Fibroblast of skin of left biceps (primary cell): Measurements from ENCODE around the gene SLC22A15.
"Not testable (repeated sequence)": the region's sequence is repeated elsewhere in the genome, so short reads cannot be mapped to it uniquely, and the experiment has no call there.

Experiments
- DNase-seq, 2 experiments: peaks; one replicate each; pipeline ENCODE4 v3.0.0-alpha.2; 2013; ENCODE audit warnings: low read depth in 2 of 2

The SLC22A15 gene

GRCh38 chr1:115976062-115976920, at the start of gene SLC22A15:
Gene SLC22A15 (plus strand): TSS chr1:115976513. CDS start chr1:115976628, 115 bp downstream.
- DNase-seq = no peak

DNA sequence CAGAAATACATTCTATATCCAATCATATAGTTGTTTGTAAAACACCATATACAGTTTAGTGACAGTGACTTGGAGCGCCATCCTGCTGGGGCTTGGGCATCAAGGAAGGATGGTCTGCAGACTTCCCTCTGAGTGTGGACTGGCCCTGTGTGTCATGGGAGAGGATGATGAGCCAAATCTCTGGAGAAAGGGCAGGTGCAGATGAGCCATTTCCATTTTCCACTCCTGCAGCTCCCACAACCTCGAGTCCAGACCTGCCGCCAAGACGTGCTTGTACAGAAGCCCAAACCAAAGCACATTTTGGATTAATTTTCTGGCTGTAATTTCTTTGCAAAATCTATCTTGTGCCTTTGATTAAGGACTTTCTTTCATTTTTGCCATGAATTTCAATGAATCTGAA, 48.3 kb upstream of the SLC22A15 start:
- DNase-seq = no peak

DNA sequence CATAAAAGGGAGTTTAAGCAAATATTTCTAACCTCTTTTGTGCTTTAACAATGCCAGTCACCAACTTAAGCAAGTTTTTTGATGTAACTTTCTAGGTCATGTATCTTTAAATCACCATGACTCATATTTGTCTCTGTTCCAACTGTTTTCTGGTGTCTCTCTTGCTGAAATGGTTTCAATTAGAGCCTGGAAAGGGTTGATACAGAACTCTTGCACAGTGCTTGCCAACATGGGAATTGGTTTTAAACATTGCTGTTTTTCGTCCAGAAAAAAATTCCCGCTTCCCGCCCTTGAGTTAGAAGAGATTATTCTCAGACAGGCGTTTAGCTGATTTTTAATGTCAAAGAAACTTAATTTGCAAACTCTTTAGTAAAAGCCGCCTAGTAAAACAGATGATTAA, 46.4 kb upstream of the SLC22A15 start:
- DNase-seq = peak; percentile 84 to 88

- DNase-seq = no peak
These were observed 42.7 kb upstream of the SLC22A15 start for GRCh38 chr1:115933625-115934024.

- DNase-seq = no peak
These were observed 36.9 kb upstream of the SLC22A15 start for GRCh38 chr1:115939455-115939854.

- no peak for DNase-seq
These were observed 30.2 kb upstream of the SLC22A15 start for GRCh38 chr1:115946116-115946515.

GRCh38 chr1:115949156-115949555, 27.2 kb upstream of the SLC22A15 start:
- no peak for DNase-seq

DNA sequence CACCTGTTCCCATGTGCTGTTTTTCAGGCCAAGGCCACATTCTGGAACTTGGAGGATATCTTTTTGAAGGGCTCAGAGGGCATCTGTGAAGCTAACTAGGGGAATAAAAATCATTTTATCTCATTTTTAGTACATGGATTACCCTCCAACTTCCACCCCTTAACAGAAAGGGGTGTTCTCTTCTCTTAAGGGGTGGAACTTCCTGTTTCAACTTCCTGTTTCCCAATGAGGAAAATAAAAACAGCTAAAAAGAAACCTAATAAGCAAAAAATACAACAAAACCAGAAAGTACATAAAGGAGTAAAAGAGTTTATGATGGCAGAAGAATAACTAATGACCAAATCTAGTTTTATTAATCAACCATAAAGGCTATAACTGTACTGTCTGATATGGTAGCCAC, 24.8 kb upstream of the SLC22A15 start:
- no peak for DNase-seq

- no peak for DNase-seq
These were observed 23.8 kb upstream of the SLC22A15 start for GRCh38 chr1:115952547-115952946.

DNA sequence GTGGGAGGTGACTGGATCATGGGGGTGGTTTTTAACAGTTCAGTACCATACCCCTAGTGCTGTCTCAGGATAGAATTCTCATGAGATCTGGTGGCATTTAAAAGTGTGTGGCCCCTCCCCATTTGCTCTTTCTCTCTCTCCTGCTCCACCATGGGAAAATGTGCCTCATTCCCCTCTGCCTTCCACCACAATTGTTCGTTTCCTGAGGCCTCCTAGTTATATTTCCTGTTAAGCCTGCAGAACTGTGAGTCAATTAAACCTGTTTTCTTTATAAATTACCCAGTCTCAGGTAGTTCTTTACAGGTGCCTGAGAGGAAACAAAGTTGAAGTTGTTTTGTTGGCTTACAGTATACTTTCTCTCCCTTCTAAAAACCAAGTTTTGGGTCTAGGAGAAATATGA, 23.1 kb upstream of the SLC22A15 start:
- DNase-seq = no peak

GRCh38 chr1:115954684-115955083, 21.6 kb upstream of the SLC22A15 start:
- DNase-seq = no peak

GRCh38 chr1:115955228-115955627, 21.1 kb upstream of the SLC22A15 start:
- no peak for DNase-seq

GRCh38 chr1:115958866-115959265, 17.4 kb upstream of the SLC22A15 start:
- no peak for DNase-seq

DNA sequence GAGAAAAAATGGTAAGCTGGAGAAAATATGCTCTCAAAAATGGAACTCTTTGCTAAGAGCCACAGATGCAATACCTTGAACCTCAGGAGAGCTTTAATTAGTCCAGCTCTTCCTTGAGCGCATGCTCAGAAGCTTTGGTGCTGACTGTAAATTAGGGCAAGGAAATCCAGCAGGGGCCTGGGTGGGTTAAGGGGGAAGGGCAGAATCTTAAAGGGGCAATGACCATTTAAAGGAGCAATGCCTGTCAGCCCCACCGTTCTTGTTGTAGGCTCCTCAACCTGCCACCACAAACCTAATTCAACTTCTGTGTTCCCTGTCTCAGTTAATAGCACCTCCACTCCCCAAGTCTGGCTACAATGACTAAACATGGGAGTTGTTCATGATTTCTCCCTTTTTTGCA, 6.8 kb upstream of the SLC22A15 start:
- no peak for DNase-seq

- DNase-seq = not testable (repeated sequence)
These were observed 4.5 kb upstream of the SLC22A15 start for GRCh38 chr1:115971778-115972177.

DNA sequence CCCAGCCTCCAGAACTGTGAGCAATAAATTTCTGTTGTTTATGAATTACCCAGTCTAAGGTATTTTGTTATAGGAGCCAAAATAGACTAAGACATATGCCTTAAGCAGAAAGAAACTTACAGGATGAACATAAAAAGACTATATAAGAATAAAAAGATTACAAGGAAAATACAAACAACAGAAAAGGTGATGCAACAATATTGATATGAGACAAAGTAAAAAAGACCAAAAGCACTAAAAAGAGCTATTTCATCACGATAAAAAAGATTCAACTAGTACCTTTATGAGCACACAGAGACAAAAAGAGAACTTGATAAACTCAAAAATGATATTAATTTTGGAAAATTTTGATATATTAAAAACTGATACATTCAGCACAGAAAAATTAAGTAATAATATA, 3.2 kb upstream of the SLC22A15 start:
- no peak for DNase-seq

DNA sequence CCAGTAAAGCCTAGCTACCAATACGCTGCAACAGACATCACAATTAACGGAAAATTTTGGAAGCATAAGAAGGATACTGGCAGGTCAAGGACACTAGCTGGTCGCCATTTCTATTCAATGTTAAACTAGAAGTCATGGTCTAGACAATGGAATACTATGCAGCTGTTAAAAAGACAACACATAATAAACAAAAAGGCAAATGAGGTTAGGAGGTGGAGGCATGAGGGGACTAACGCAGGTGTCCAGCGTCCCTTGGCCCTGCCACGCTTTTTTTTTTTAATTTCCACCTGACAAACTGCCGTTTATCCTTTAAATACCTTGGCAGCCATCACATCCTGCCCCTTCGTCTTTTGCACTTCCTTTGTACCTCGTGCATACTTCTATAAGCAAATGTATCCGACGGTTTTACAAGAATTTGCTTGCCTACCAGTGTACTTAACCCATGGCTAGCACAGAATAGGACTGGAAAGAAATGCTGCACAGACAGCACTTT, 698 bp upstream of the SLC22A15 start:
- no peak for DNase-seq

DNA sequence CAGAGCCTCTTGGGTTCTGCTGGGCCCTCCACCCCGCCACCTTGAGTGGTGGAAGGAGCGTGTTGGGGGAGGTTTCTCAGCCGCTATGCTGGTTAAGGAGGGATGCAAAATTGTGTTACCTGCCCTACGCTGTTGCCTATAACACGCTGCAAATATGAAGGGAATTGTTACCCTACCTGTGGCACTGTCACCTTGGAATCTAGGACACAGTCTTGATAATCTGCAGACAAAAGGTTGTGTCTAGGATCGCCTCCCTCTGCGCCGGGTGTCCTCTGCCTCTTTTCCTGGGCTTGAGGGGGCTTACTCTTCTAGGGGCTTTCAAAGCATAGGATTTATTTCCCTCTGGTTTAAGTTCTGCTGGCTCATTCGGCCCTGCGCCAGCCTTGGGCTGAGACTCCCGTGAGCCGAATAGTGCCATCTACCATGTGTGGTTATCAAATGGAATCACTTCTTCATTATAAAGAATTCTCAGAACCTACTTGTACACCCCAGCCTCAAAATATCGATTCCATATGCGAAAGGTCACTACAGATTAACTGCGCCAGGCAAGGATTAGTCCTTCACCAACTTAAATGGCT, 697 bp downstream of the SLC22A15 start:
- DNase-seq = no peak

GRCh38 chr1:115977499-115978258, 1.4 kb downstream of the SLC22A15 start:
- peak; percentile 45 to 59 for DNase-seq

GRCh38 chr1:115978292-115978941, 2.1 kb downstream of the SLC22A15 start:
- DNase-seq = no peak

DNA sequence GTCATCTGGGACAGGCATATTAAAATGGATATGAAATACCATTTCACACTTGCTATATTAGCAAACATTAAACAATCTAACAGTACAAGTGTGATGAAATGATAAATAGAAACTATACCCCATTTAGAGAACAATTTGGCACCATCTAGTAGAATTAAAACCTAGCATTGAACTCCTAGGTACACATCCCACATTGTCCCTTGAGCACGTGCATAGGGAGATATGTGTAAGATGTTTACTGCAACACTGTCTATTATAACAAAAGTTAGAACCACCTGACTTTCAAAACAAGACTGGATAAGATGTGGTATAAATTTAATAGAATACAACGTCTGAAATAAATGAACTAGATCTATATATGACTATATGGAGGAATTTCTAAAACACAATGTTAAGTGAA, 3.8 kb downstream of the SLC22A15 start:
- no peak for DNase-seq
